ENCODE measurements around the gene THRAP3.
A peak's percentile ranks its signal among the peaks of the same experiment; 100 is the strongest.
"Not testable (repeated sequence)": the region's sequence is repeated elsewhere in the genome, so short reads cannot be mapped to it uniquely, and the experiment has no call there.

The THRAP3 gene

GRCh38 chr1:36223996-36224536 is at the start of gene THRAP3:
Gene THRAP3, plus strand, starts transcription at chr1:36224443. Its CDS starts 58,121 bp downstream, at chr1:36282564.
- peak; percentile 69 for DNase-seq

GRCh38 chr1:36174713-36175112 is 49.5 kb upstream of the THRAP3 start:
- DNase-seq, result no peak

- DNase-seq, result no peak
Observed at GRCh38 chr1:36175137-36176095, 48.8 kb upstream of the THRAP3 start.

GRCh38 chr1:36176106-36176949 is 47.9 kb upstream of the THRAP3 start:
- DNase-seq, result no peak

- DNase-seq, result no peak
Observed at GRCh38 chr1:36177589-36178431, 46.4 kb upstream of the THRAP3 start.

GRCh38 chr1:36178471-36179219 is 45.6 kb upstream of the THRAP3 start:
- no peak for DNase-seq

- no peak for DNase-seq
Observed at GRCh38 chr1:36179220-36179600, 45.0 kb upstream of the THRAP3 start.

- no peak for DNase-seq
Observed at GRCh38 chr1:36182734-36183133, 41.5 kb upstream of the THRAP3 start.

- DNase-seq, result no peak
Observed at GRCh38 chr1:36183309-36183856, 40.9 kb upstream of the THRAP3 start.

GRCh38 chr1:36187800-36188593 is 36.2 kb upstream of the THRAP3 start:
- peak; percentile 61 for DNase-seq

- not testable (repeated sequence) for DNase-seq
Observed at GRCh38 chr1:36196805-36197204, 27.4 kb upstream of the THRAP3 start.

- DNase-seq, result no peak
Observed at GRCh38 chr1:36198641-36199040, 25.6 kb upstream of the THRAP3 start.

- DNase-seq, result no peak
Observed at GRCh38 chr1:36199934-36200741, 24.1 kb upstream of the THRAP3 start.

GRCh38 chr1:36203027-36203553 is 21.2 kb upstream of the THRAP3 start:
- no peak for DNase-seq

GRCh38 chr1:36203554-36204346 is 20.5 kb upstream of the THRAP3 start:
- DNase-seq, result no peak

GRCh38 chr1:36204347-36204909 is 19.8 kb upstream of the THRAP3 start:
- DNase-seq, result no peak

GRCh38 chr1:36206323-36206858 is 17.9 kb upstream of the THRAP3 start:
- DNase-seq, result no peak

- no peak for DNase-seq
Observed at GRCh38 chr1:36207339-36207738, 16.9 kb upstream of the THRAP3 start.
